Panc1 (cell line): ENCODE data around the gene OR51G1. TPM values are rescaled to one million over a fixed set of nuclear protein-coding genes. Genes with fewer than 3 reads are reported as not detected.

Experiments used
- ATAC-seq: fragments of 200-7000 bp; cut with Tn5 transposase; 2 replicates; pipeline ENCODE4 v1.9.1; 2020; ENCODE audit warnings: mild to moderate bottlenecking, moderate library complexity
- Bru-seq: library from RNA; stranded (reverse); fragments of 400-500 nt; gene quantifications from one replicate; lab custom pipeline; 2021; lab: Mats Ljungman, UMichigan
- BruChase-seq, 2 experiments: library from RNA; stranded (reverse); fragments of 400-500 nt; gene quantifications; one replicate each; lab custom pipeline; 2021; lab: Mats Ljungman, UMichigan
- BruUV-seq: library from RNA; stranded (reverse); fragments of 400-500 nt; replicated peaks from 2 replicates; lab custom pipeline; 2021; lab: Mats Ljungman, UMichigan
- CTCF ChIA-PET: fragments of 300-600 bp; sonication (Branson Sonifier 250); formaldehyde crosslinking; loops from one replicate; lab custom pipeline; 2022; ENCODE audit warnings: antibody characterized with exemption; lab: Charles Lee
- POLR2A ChIA-PET: fragments of 300-600 bp; sonication (Branson Sonifier 250); formaldehyde crosslinking; loops from one replicate; lab custom pipeline; 2022; ENCODE audit warnings: antibody characterized with exemption; lab: Charles Lee
- DNase-seq: peaks from one replicate; pipeline ENCODE4 v3.0.0-alpha.2; 2010; ENCODE audit warnings: low read depth, low spot score
- H3K27ac ChIP-seq: 2 replicates; pipeline ENCODE4 v1.5.1; 2011; ENCODE audit warnings: mild to moderate bottlenecking, low read length, inconsistent platforms
- H3K27me3 ChIP-seq: fragments of 200-500 bp; sonication (Bioruptor generic); 2 replicates; pipeline ENCODE4 v1.6.0; 2014; ENCODE audit warnings: low read length, inconsistent platforms; ENCODE audit not compliant: control insufficient read depth, insufficient read depth
- H3K36me3 ChIP-seq: fragments of 200-500 bp; sonication (Bioruptor generic); 2 replicates; pipeline ENCODE4 v1.5.1; 2014; ENCODE audit warnings: inconsistent platforms, mild to moderate bottlenecking, low read length, moderate library complexity; ENCODE audit not compliant: control insufficient read depth, insufficient read depth
- H3K4me1 ChIP-seq: 2 replicates; pipeline ENCODE4 v1.5.1; 2011; ENCODE audit warnings: inconsistent platforms, mild to moderate bottlenecking, low read length, moderate library complexity; ENCODE audit not compliant: control insufficient read depth, insufficient read depth
- H3K4me3 ChIP-seq, 2 experiments: 2 replicates each; pipeline ENCODE4 v1.5.1; 2011 to 2012; ENCODE audit warnings: low read depth in 2 of 2, low read length in 2 of 2, mild to moderate bottlenecking in 2 of 2, inconsistent platforms in 1 of 2, moderate library complexity in 1 of 2
- H3K9me3 ChIP-seq: fragments of 200-500 bp; sonication (Bioruptor generic); 2 replicates; pipeline ENCODE4 v1.5.1; 2014; ENCODE audit warnings: low read depth, mild to moderate bottlenecking, inconsistent platforms, low read length, moderate library complexity; ENCODE audit not compliant: control insufficient read depth, insufficient read depth
- CTCF ChIP-seq: fragments of 450-650 bp; IDR thresholded peaks from 2 replicates; pipeline ENCODE4 v1.5.1; 2017; ENCODE audit warnings: mild to moderate bottlenecking
- POLR2AphosphoS5 ChIP-seq: IDR thresholded peaks from 2 replicates; pipeline ENCODE4 v1.6.1; 2012; ENCODE audit warnings: mild to moderate bottlenecking, low read depth, low read length, moderate library complexity
- REST ChIP-seq, 2 experiments: IDR thresholded peaks; 2 replicates each; pipeline ENCODE4 v1.6.1; 2011 to 2012; ENCODE audit warnings: low read depth in 2 of 2, control low read depth in 1 of 2, low read length in 1 of 2, mild to moderate bottlenecking in 1 of 2, moderate library complexity in 1 of 2; ENCODE audit not compliant: insufficient read depth in 1 of 2
- SIN3A ChIP-seq: IDR thresholded peaks from 2 replicates; pipeline ENCODE4 v1.6.1; 2012; ENCODE audit warnings: low read depth, mild to moderate bottlenecking, low read length, moderate library complexity, borderline replicate concordance; ENCODE audit not compliant: insufficient read depth
- TCF7L2 ChIP-seq: IDR thresholded peaks from 2 replicates; pipeline ENCODE4 v1.6.1; 2011; ENCODE audit warnings: mild to moderate bottlenecking, low read depth, low read length, inconsistent platforms
- in situ Hi-C: cut with HindIII; loops from 2 replicates; pipeline ENCODE4 v1.10.0; 2016; ENCODE audit warnings: low sequenced_read_pairs, low pct_unique_long_range_greater_than_20kb
- intact Hi-C: fragments of 100-400 bp; cut with micrococcal nuclease; formaldehyde crosslinking; loops from one replicate; pipeline ENCODE4 v1.10.0; 2022; ENCODE audit not compliant: unreplicated experiment
- long read RNA-seq: library from polyadenylated mRNA; unstranded; transcript quantifications from one replicate; pipeline ENCODE4 v2.0.0, GENCODE V29; 2021; ENCODE audit not compliant: unreplicated experiment
- polyA plus RNA-seq: library from polyadenylated mRNA; unstranded; fragments of >200 nt; gene quantifications from one replicate; pipeline ENCODE4 v1.2.1, GENCODE V29; 2012; ENCODE audit warnings: missing spikeins; ENCODE audit not compliant: insufficient read length
- total RNA-seq: library from RNA; stranded (reverse); gene quantifications from one replicate; pipeline ENCODE4 v1.2.1, GENCODE V29; 2021; ENCODE audit not compliant: unreplicated experiment

Gene OR51G1
- not detected for total RNA-seq
- not detected for polyA plus RNA-seq
- not detected for Bru-seq, nascent RNA
- BruChase-seq, experiment 1, labeled RNA remaining after a 2-hour chase: not detected
- not detected for BruChase-seq, experiment 2, labeled RNA remaining after a 6-hour chase
- long read RNA-seq: 0 reads

GRCh38 chr11:4924239-4924638, at the start of gene OR51G1:
Gene OR51G1 (minus strand): TSS chr11:4924339. CDS start chr11:4924339, 0 bp downstream.
- in situ Hi-C loops (no loop called here), intact Hi-C loops (no loop called here)
- Histone ChIP-seq H3K4me1 (no peaks in the 10 kb centered on the region), H3K4me3 (no peak within 1 kb of the TSS), H3K9me3 (0 out of 2 replicates have a peak, but pooled peaks cover 2% of the 10 kb centered on the region), H3K36me3 (no peaks in the 10 kb centered on the region), H3K27me3 (no peaks in the 10 kb centered on the region), H3K27ac (no peak within 1 kb of the TSS)
- DNase-seq (no peak), ATAC-seq (no peak)
- BruUV-seq: no TSS peak
- POLR2A ChIA-PET: no interaction called here
- CTCF ChIA-PET: no interaction called here
- TF ChIP-seq SIN3A: no peak

GRCh38 chr11:4962816-4963215, 38.7 kb upstream of the OR51G1 start:
- ChIA-PET CTCF (no interaction called here), POLR2A (no interaction called here)
- DNase-seq (no peak), ATAC-seq (no peak)
- H3K27me3 ChIP-seq: no peaks in the 10 kb centered on the region
- H3K27ac ChIP-seq: no peak overlapping the region
- no peak overlapping the region for H3K4me3 ChIP-seq
- intact Hi-C loops (no loop called here), in situ Hi-C loops (no loop called here)
- no peaks in the 10 kb centered on the region for H3K9me3 ChIP-seq
- H3K4me1 ChIP-seq: no peaks in the 10 kb centered on the region
- TF ChIP-seq POLR2AphosphoS5 (no peak), REST (IDR thresholded peaks at IDR 0.05; ENCODE audit: insufficient read depth in 1 of 2, low read depth in 2 of 2, low read length in 1 of 2) (no peak), CTCF (no peak), TCF7L2 (no peak), SIN3A (no peak)
- H3K36me3 ChIP-seq: no peaks in the 10 kb centered on the region
- no TSS peak for BruUV-seq

- Histone ChIP-seq H3K9me3 (no peaks in the 10 kb centered on the region), H3K4me3 (no peak overlapping the region), H3K4me1 (no peaks in the 10 kb centered on the region), H3K27ac (no peak overlapping the region), H3K27me3 (no peaks in the 10 kb centered on the region), H3K36me3 (no peaks in the 10 kb centered on the region)
- in situ Hi-C loops (no loop called here), intact Hi-C loops (no loop called here)
- ChIA-PET POLR2A (no interaction called here), CTCF (no interaction called here)
- TF ChIP-seq TCF7L2 (no peak), SIN3A (no peak), POLR2AphosphoS5 (no peak), CTCF (no peak), REST (IDR thresholded peaks at IDR 0.05; ENCODE audit: insufficient read depth in 1 of 2, low read depth in 2 of 2, low read length in 1 of 2) (no peak)
- BruUV-seq: no TSS peak
- DNase-seq (no peak), ATAC-seq (no peak)
Measured at GRCh38 chr11:4960877-4961276, 36.7 kb upstream of the OR51G1 start.
